SK-N-SH (cell line): Measurements from ENCODE around the gene ACOT12. TPM values are rescaled to one million over a fixed set of nuclear protein-coding genes. Genes with fewer than 3 reads are reported as not detected.

ENCODE experiments used
- CTCF ChIA-PET: fragments of 300-600, 350-600 bp; formaldehyde crosslinking; extraction: SDS; loops from one replicate; lab custom pipeline; 2021; lab: Yijun Ruan, JAX
- POLR2A ChIA-PET: fragments of 350-600 bp; sonication (Branson Sonifier 250); formaldehyde crosslinking; extraction: SDS; loops from one replicate; lab custom pipeline; 2020; ENCODE audit warnings: antibody characterized with exemption, inconsistent platforms; lab: Yijun Ruan, JAX
- DNase-seq: peaks from one replicate; pipeline ENCODE4 v3.0.0; 2012
- H2AFZ ChIP-seq: fragments of 200-600 bp; sonication (generic); 2 replicates; pipeline ENCODE4 v1.8.1; 2016; ENCODE audit warnings: antibody characterized with exemption, mild to moderate bottlenecking, low read depth
- H3F3A ChIP-seq: fragments of 200-600 bp; sonication (generic); replicated peaks from 2 replicates; pipeline ENCODE3; 2016; ENCODE audit warnings: antibody characterized with exemption, mild to moderate bottlenecking; ENCODE audit not compliant: insufficient read depth
- H3K27ac ChIP-seq, 2 experiments: fragments of 200-500 bp in 1 of 2; fragments of 200-600 bp in 1 of 2; sonication (Bioruptor generic) in 1 of 2; sonication (generic), shearing (Covaris generic) in 1 of 2; 2 replicates each; pipeline versions ENCODE4 v1.5.1 to v1.6.1; 2014 to 2016; ENCODE audit warnings: low read depth in 2 of 2, inconsistent platforms in 1 of 2, low read length in 1 of 2, mild to moderate bottlenecking in 1 of 2, mixed read lengths in 1 of 2
- H3K27me3 ChIP-seq: fragments of 200-600 bp; sonication (generic), shearing (Covaris generic); 2 replicates; pipeline ENCODE4 v1.6.1; 2016; ENCODE audit warnings: mixed run types; ENCODE audit not compliant: insufficient read depth
- H3K36me3 ChIP-seq, 2 experiments: fragments of 200-500 bp in 1 of 2; fragments of 200-600 bp in 1 of 2; sonication (Bioruptor generic) in 1 of 2; sonication (generic) in 1 of 2; replicated peaks in 1 of 2; 2 replicates each; pipeline versions ENCODE3 to v1.5.1; 2014 to 2016; ENCODE audit warnings: low read length in 1 of 2, mild to moderate bottlenecking in 1 of 2; ENCODE audit not compliant: insufficient read depth in 2 of 2, control insufficient read depth in 1 of 2
- H3K4me1 ChIP-seq, 2 experiments: fragments of 200-500 bp in 1 of 2; fragments of 200-600 bp in 1 of 2; sonication (Bioruptor generic) in 1 of 2; sonication (generic), shearing (Covaris generic) in 1 of 2; 2 replicates each; pipeline versions ENCODE4 v1.5.1 to v1.6.1; 2014 to 2016; ENCODE audit warnings: low read depth in 1 of 2, low read length in 1 of 2, mixed run types in 1 of 2; ENCODE audit not compliant: insufficient read depth in 2 of 2, control insufficient read depth in 1 of 2
- H3K4me2 ChIP-seq: fragments of 200-600 bp; sonication (generic), shearing (Covaris generic); 2 replicates; pipeline ENCODE4 v1.6.1; 2017; ENCODE audit warnings: mixed run types
- H3K4me3 ChIP-seq, 2 experiments: fragments of 200-500 bp in 1 of 2; fragments of 200-600 bp in 1 of 2; sonication (Bioruptor generic) in 1 of 2; sonication (generic), shearing (Covaris generic) in 1 of 2; 2 replicates each; pipeline versions ENCODE4 v1.5.1 to v1.8.1; 2014 to 2016; ENCODE audit warnings: low read depth in 2 of 2, inconsistent platforms in 1 of 2, low read length in 1 of 2, mild to moderate bottlenecking in 1 of 2, mixed read lengths in 1 of 2, moderate library complexity in 1 of 2
- H3K79me2 ChIP-seq: fragments of 200-600 bp; sonication (generic); 2 replicates; pipeline ENCODE4 v1.8.1; 2017; ENCODE audit warnings: mild to moderate bottlenecking; ENCODE audit not compliant: insufficient read depth
- H3K9ac ChIP-seq: fragments of 200-600 bp; sonication (generic); 2 replicates; pipeline ENCODE4 v1.6.1; 2017; ENCODE audit warnings: mixed run types
- H3K9me2 ChIP-seq: fragments of 200-600 bp; sonication (generic); 2 replicates; pipeline ENCODE4 v1.6.1; 2017; ENCODE audit warnings: mixed run types
- H3K9me3 ChIP-seq: fragments of 200-600 bp; sonication (generic); 2 replicates; pipeline ENCODE4 v1.6.1; 2017; ENCODE audit warnings: mixed run types, mild to moderate bottlenecking, moderate library complexity
- H4K20me1 ChIP-seq: fragments of 200-600 bp; sonication (generic); 2 replicates; pipeline ENCODE4 v1.6.1; 2017; ENCODE audit warnings: mild to moderate bottlenecking, mixed run types; ENCODE audit not compliant: insufficient read depth
- CHD2 ChIP-seq: fragments of 150-350 bp; IDR thresholded peaks from 2 replicates; pipeline ENCODE4 v1.6.1; 2018; ENCODE audit warnings: low read length; ENCODE audit not compliant: partially characterized antibody
- EP300 ChIP-seq, 2 experiments: IDR thresholded peaks; 2 replicates each; pipeline versions ENCODE4 v1.4.0 to v1.6.1; 2012; ENCODE audit warnings: borderline replicate concordance in 1 of 2, low read depth in 1 of 2, low read length in 1 of 2
- EZH2phosphoT487 ChIP-seq: fragments of 200-600 bp; sonication (generic); IDR thresholded peaks from 2 replicates; pipeline ENCODE4 v1.6.1; 2017; ENCODE audit warnings: low read depth, mixed run types, mild to moderate bottlenecking, antibody characterized with exemption, moderate library complexity, borderline replicate concordance
- FOXJ3 ChIP-seq: sonication (generic); formaldehyde crosslinking; IDR thresholded peaks from 2 replicates; pipeline ENCODE4 v1.5.1; 2020; ENCODE audit warnings: mild to moderate bottlenecking, missing genetic modification reagents
- FOXM1 ChIP-seq: IDR thresholded peaks from 2 replicates; pipeline ENCODE4 v1.4.0; 2012; ENCODE audit warnings: low read depth, mild to moderate bottlenecking
- MXI1 ChIP-seq: IDR thresholded peaks from 2 replicates; pipeline ENCODE4 v1.6.1; 2012; ENCODE audit warnings: mild to moderate bottlenecking, low read depth, low read length, improper control_type of control experiment
- NFIC ChIP-seq: IDR thresholded peaks from 2 replicates; pipeline ENCODE4 v1.4.0; 2012; ENCODE audit warnings: borderline replicate concordance
- NRF1 ChIP-seq: IDR thresholded peaks from 2 replicates; pipeline ENCODE4 v1.6.1; 2012; ENCODE audit warnings: low read depth, mild to moderate bottlenecking, low read length
- POLR2AphosphoS5 ChIP-seq: IDR thresholded peaks from 2 replicates; pipeline ENCODE4 v1.6.1; 2012; ENCODE audit warnings: low read depth, low read length
- RCOR1 ChIP-seq: fragments of 150-350 bp; IDR thresholded peaks from 2 replicates; pipeline ENCODE4 v1.6.1; 2017; ENCODE audit warnings: antibody characterized with exemption, low read length
- REST ChIP-seq: IDR thresholded peaks from 2 replicates; pipeline ENCODE4 v1.6.1; 2012; ENCODE audit warnings: mild to moderate bottlenecking, low read depth, low read length, moderate library complexity
- RFX5 ChIP-seq: IDR thresholded peaks from 2 replicates; pipeline ENCODE4 v1.6.1; 2012; ENCODE audit warnings: mild to moderate bottlenecking, improper control_type of control experiment, low read length
- SMC3 ChIP-seq: IDR thresholded peaks from 2 replicates; pipeline ENCODE4 v1.6.1; 2012; ENCODE audit warnings: low read depth, low read length, improper control_type of control experiment
- TEAD4 ChIP-seq: IDR thresholded peaks from 2 replicates; pipeline ENCODE4 v1.4.0; 2012; ENCODE audit warnings: mild to moderate bottlenecking, borderline replicate concordance; ENCODE audit not compliant: insufficient read depth
- USF2 ChIP-seq: fragments of 150-350 bp; IDR thresholded peaks from 2 replicates; pipeline ENCODE4 v1.6.1; 2017; ENCODE audit warnings: antibody characterized with exemption, low read length, low read depth, borderline replicate concordance
- YY1 ChIP-seq: IDR thresholded peaks from 2 replicates; pipeline ENCODE4 v1.4.0; 2012; ENCODE audit warnings: low read depth, mild to moderate bottlenecking
- ZBTB33 ChIP-seq: IDR thresholded peaks from 2 replicates; pipeline ENCODE4 v1.4.0; 2012; ENCODE audit warnings: low read depth, borderline replicate concordance
- WGBS: methylation state at CpG from one replicate; pipeline ENCODE4 v1.1.6; 2017; ENCODE audit warnings: low lambda C conversion rate; 5-methylcytosine and 5-hydroxymethylcytosine counted together
- polyA plus RNA-seq, 3 experiments: library from polyadenylated mRNA; depleted of rRNA; stranded (reverse); fragments of >200 nt; gene quantifications; 2 replicates each; pipeline ENCODE4 v1.2.3, GENCODE V29; 2012

The ACOT12 gene
- polyA plus RNA-seq, 1 of the 3 experiments (the other 2 are of a cell fraction), result 0.07 TPM

- Histone ChIP-seq H3K79me2 (no peaks in the 10 kb centered on the region), H2AFZ (no peak overlapping the region), H3K27me3 (no peaks in the 10 kb centered on the region), H3K36me3 (peaks cover 41 to 51% of the 10 kb centered on the region in 2 experiments), H3F3A (peaks cover 7% of the 10 kb centered on the region), H3K4me3 (no peak overlapping the region), H3K4me2 (no peak overlapping the region), H3K9ac (no peak overlapping the region), H3K9me2 (no peaks in the 10 kb centered on the region), H3K4me1 (no peaks in the 10 kb centered on the region; a peak in 1 of 4 replicates), H3K27ac (no peak overlapping the region), H4K20me1 (no peaks in the 10 kb centered on the region), H3K9me3 (no peaks in the 10 kb centered on the region)
- no peak for DNase-seq
- ChIA-PET POLR2A (no interaction called here), CTCF (interaction anchor here (1.5 kb wide), 1 partner anchor 12 kb away, joined by 6 read pairs; the partner anchor contains the start of gene ZCCHC9)
- WGBS, result 89% methylated on average over 3 of the region's 3 CpGs
- TF ChIP-seq FOXM1 (no peak), POLR2AphosphoS5 (no peak), EP300 (IDR thresholded peaks at IDR 0.05; ENCODE audit: borderline replicate concordance in 1 of 2, low read depth in 1 of 2, low read length in 1 of 2) (no peak), CHD2 (no peak), NRF1 (no peak), MXI1 (no peak), YY1 (no peak), ZBTB33 (no peak), EZH2phosphoT487 (no peak), TEAD4 (no peak), USF2 (no peak), NFIC (no peak), RCOR1 (no peak), SMC3 (no peak), REST (no peak), RFX5 (no peak), FOXJ3 (CRISPR knock-in tag) (no peak)
These were observed 80.2 kb downstream of the ACOT12 start for GRCh38 chr5:81313686-81314085.
